ENCODE data around the gene PHACTR3. TPM values are rescaled to one million over a fixed set of nuclear protein-coding genes. Genes with fewer than 3 reads are reported as not detected.

PHACTR3 gene
- total and polyA plus RNA-seq, 2 of the 8 experiments (the other 6 are each of a cell fraction or from before 2014, with no cell fraction given), result 0.05 to 0.13 TPM

DNA sequence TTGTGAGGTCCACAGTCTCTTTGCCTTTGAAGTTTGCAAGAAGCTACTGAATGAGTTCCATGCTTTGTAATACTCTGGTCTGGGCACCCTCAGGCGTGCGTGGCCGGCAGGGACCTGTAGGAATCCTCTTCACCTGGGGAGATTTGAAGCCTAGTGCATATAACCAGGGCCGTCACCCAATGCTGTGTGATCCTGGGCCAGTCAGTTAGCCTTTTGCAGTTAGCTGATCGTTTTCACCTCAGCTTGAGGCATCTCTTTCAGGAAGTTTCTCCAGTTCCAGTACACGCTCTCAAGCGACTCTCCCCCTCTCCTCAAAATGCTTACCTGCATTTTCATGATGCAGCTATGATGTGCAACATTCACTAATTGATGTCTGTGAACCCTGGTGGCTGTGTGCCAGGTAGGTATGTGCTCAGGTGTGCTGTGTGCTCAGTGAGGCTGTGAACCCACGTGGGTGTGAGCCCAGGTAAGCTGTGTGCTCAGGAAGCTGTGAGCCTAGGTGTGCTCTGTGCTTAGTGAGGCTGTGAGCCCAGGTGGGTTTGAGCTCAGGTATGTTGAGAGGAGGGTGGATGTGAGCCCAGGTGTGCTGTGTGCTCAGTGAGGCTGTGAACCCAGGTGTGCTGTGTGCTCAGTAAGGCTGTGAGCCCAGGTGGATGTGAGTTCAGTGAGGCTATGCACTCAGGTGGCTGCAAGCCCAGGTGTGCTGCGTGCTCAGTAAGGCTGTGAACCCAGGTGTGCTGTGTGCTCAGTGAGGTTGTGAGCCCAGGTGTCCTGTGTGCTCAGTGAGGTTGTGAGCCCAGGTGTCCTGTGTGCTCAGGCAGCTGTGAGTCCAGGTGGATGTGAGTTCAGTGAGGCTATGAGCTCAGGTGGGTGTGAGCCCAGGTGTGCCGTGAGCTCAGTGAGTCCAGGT lies 120.4 kb downstream of the PHACTR3 start (continued):
- no peak for TF ChIP-seq CHD7 (IDR thresholded peaks at IDR 0.05; ENCODE audit: insufficient replicate concordance, low read length)
